Fibroblast of lung (primary cell): ENCODE results near the gene CYSTM1. TPM values are rescaled to one million over a fixed set of nuclear protein-coding genes. Genes with fewer than 3 reads are reported as not detected.

Experiments used
- DNase-seq, 2 donors: peaks; one replicate each; pipeline versions ENCODE4 v3.0.0 to v3.0.0-alpha.2; 2010; ENCODE audit warnings: low read depth in 2 of 2
- H2AFZ ChIP-seq: 2 replicates; pipeline ENCODE4 v1.5.1; 2012; ENCODE audit warnings: low read length, control low read depth, inconsistent platforms
- H3K27ac ChIP-seq: 2 replicates; pipeline ENCODE4 v1.5.1; 2011; ENCODE audit warnings: low read length, control low read depth; ENCODE audit not compliant: insufficient read depth
- H3K27me3 ChIP-seq: 2 replicates; pipeline ENCODE4 v1.5.1; 2011; ENCODE audit warnings: mild to moderate bottlenecking, low read length; ENCODE audit not compliant: control insufficient read depth, insufficient read depth
- H3K36me3 ChIP-seq: 2 replicates; pipeline ENCODE4 v1.5.1; 2011; ENCODE audit warnings: low read length; ENCODE audit not compliant: control insufficient read depth, insufficient read depth
- H3K4me1 ChIP-seq: 2 replicates; pipeline ENCODE4 v1.5.1; 2011; ENCODE audit warnings: low read length; ENCODE audit not compliant: control insufficient read depth, insufficient read depth; ENCODE audit errors: extremely low read depth
- H3K4me2 ChIP-seq: 2 replicates; pipeline ENCODE4 v1.5.1; 2011; ENCODE audit warnings: low read length, control low read depth; ENCODE audit not compliant: insufficient read depth; ENCODE audit errors: extremely low read depth
- H3K4me3 ChIP-seq, 4 experiments: fragments of 200-600 bp in 1 of 4; sonication (generic) in 1 of 4; replicated peaks in 1 of 4; 2 replicates each; pipeline ENCODE4 v1.5.1; 2011 to 2016; ENCODE audit warnings: low read length in 4 of 4, low read depth in 3 of 4, mild to moderate bottlenecking in 3 of 4, control low read depth in 2 of 4, inconsistent platforms in 1 of 4, mixed read lengths in 1 of 4; ENCODE audit not compliant: insufficient read depth in 1 of 4; ENCODE audit errors: control extremely low read depth in 1 of 4
- H3K79me2 ChIP-seq: 2 replicates; pipeline ENCODE4 v1.5.1; 2012; ENCODE audit warnings: mild to moderate bottlenecking, low read length, inconsistent platforms; ENCODE audit not compliant: control insufficient read depth, insufficient read depth
- H3K9ac ChIP-seq: 2 replicates; pipeline ENCODE4 v1.5.1; 2011; ENCODE audit warnings: mild to moderate bottlenecking, low read length, control low read depth; ENCODE audit not compliant: insufficient read depth
- H3K9me3 ChIP-seq: 2 replicates; pipeline ENCODE4 v1.5.1; 2012; ENCODE audit warnings: low read depth, low read length; ENCODE audit not compliant: control insufficient read depth, insufficient read depth
- H4K20me1 ChIP-seq: 2 replicates; pipeline ENCODE4 v1.5.1; 2011; ENCODE audit warnings: low read length; ENCODE audit not compliant: control insufficient read depth, insufficient read depth; ENCODE audit errors: extremely low read depth
- CTCF ChIP-seq, 2 donors: IDR thresholded peaks in 1 of 2; conservative IDR thresholded peaks in 1 of 2; 1 replicate in 1 of 2; 2 replicates in 1 of 2; pipeline ENCODE4 v1.5.1; 2011 to 2012; ENCODE audit warnings: low read length in 2 of 2, control low read depth in 1 of 2, inconsistent platforms in 1 of 2, low read depth in 1 of 2, mild to moderate bottlenecking in 1 of 2
- EZH2 ChIP-seq: IDR thresholded peaks from 2 replicates; pipeline ENCODE4 v1.5.1; 2012; ENCODE audit warnings: low read length, control low read depth, mild to moderate bottlenecking; ENCODE audit errors: missing control alignments
- polyA plus RNA-seq, 2 donors: library from polyadenylated mRNA; depleted of rRNA in 1 of 2; stranded (reverse) in 1 of 2; unstranded in 1 of 2; fragments of >200 nt; gene quantifications; 2 replicates each; pipeline ENCODE4 v1.2.1, GENCODE V29; 2011 to 2012; ENCODE audit warnings: missing spikeins in 1 of 2
- total RNA-seq: library from RNA; depleted of rRNA; stranded (reverse); fragments of >200 nt; gene quantifications from 2 replicates; pipeline ENCODE4 v1.2.1, GENCODE V29; 2014

Gene CYSTM1
- total and polyA plus RNA-seq, 2 donors (not counting 1 experiment from before 2014, with no cell fraction given) = 24.3 to 35.8 TPM

GRCh38 chr5:140244525-140245025 is 69.6 kb downstream of the CYSTM1 start:
- H3K4me3 ChIP-seq = no peak overlapping the region
- no peaks in the 10 kb centered on the region for H3K36me3 ChIP-seq
- peaks cover 35% of the 10 kb centered on the region for H3K4me1 ChIP-seq
- H3K9me3 ChIP-seq = no peaks in the 10 kb centered on the region
- no peak overlapping the region for H3K9ac ChIP-seq
- peak overlapping the region; percentile 31 for H3K27ac ChIP-seq
- peak; percentile 86 to 89 for DNase-seq
- H3K4me2 ChIP-seq = peak overlapping the region; percentile 81
- no peaks in the 10 kb centered on the region for H4K20me1 ChIP-seq
- no peak overlapping the region for H2AFZ ChIP-seq
- H3K27me3 ChIP-seq = no peaks in the 10 kb centered on the region
- no peak for TF ChIP-seq EZH2
- TF ChIP-seq CTCF (conservative IDR thresholded peaks at IDR 0.05 in 1 of 2, IDR thresholded peaks at IDR 0.05 in 1 of 2; ENCODE audit: low read depth in 1 of 2, low read length in 2 of 2) = peak; percentile 70 to 80
- H3K79me2 ChIP-seq = peaks cover 4% of the 10 kb centered on the region

- no peak overlapping the region for H3K9ac ChIP-seq
- no peaks in the 10 kb centered on the region for H3K27me3 ChIP-seq
- no peaks in the 10 kb centered on the region for H4K20me1 ChIP-seq
- peak overlapping the region; percentile 30 for H3K27ac ChIP-seq
- no peaks in the 10 kb centered on the region for H3K36me3 ChIP-seq
- DNase-seq = peak in 1 of 2 donors; percentile 19
- H3K9me3 ChIP-seq = no peaks in the 10 kb centered on the region
- H3K4me1 ChIP-seq = peaks cover 35% of the 10 kb centered on the region
- no peak overlapping the region for H2AFZ ChIP-seq
- H3K4me3 ChIP-seq = no peak overlapping the region
- H3K79me2 ChIP-seq = peaks cover 4% of the 10 kb centered on the region
- H3K4me2 ChIP-seq = no peak overlapping the region
- TF ChIP-seq CTCF (conservative IDR thresholded peaks at IDR 0.05 in 1 of 2, IDR thresholded peaks at IDR 0.05 in 1 of 2; ENCODE audit: low read depth in 1 of 2, low read length in 2 of 2) (no peak), EZH2 (no peak)
Observed at GRCh38 chr5:140245341-140245740, 70.4 kb downstream of the CYSTM1 start.

GRCh38 chr5:140245926-140246325 is 70.9 kb downstream of the CYSTM1 start:
- H3K27me3 ChIP-seq = no peaks in the 10 kb centered on the region
- peaks cover 4% of the 10 kb centered on the region for H3K79me2 ChIP-seq
- H3K27ac ChIP-seq = peak overlapping the region; percentile 30
- no peaks in the 10 kb centered on the region for H3K36me3 ChIP-seq
- H3K9ac ChIP-seq = no peak overlapping the region
- DNase-seq = no peak
- TF ChIP-seq EZH2 (no peak), CTCF (conservative IDR thresholded peaks at IDR 0.05 in 1 of 2, IDR thresholded peaks at IDR 0.05 in 1 of 2; ENCODE audit: low read depth in 1 of 2, low read length in 2 of 2) (no peak)
- no peak overlapping the region for H3K4me3 ChIP-seq
- no peak overlapping the region for H3K4me2 ChIP-seq
- H2AFZ ChIP-seq = no peak overlapping the region
- H4K20me1 ChIP-seq = no peaks in the 10 kb centered on the region
- H3K4me1 ChIP-seq = peaks cover 32% of the 10 kb centered on the region
- no peaks in the 10 kb centered on the region for H3K9me3 ChIP-seq
